GM19438 (cell line): ENCODE data around the gene TMEM94.

ENCODE experiments used
- ATAC-seq: cut with Tn5 transposase; IDR thresholded peaks from one replicate; pipeline ENCODE4 v1.9.1; 2021; ENCODE audit warnings: low read depth; ENCODE audit not compliant: unreplicated experiment

The TMEM94 gene

DNA sequence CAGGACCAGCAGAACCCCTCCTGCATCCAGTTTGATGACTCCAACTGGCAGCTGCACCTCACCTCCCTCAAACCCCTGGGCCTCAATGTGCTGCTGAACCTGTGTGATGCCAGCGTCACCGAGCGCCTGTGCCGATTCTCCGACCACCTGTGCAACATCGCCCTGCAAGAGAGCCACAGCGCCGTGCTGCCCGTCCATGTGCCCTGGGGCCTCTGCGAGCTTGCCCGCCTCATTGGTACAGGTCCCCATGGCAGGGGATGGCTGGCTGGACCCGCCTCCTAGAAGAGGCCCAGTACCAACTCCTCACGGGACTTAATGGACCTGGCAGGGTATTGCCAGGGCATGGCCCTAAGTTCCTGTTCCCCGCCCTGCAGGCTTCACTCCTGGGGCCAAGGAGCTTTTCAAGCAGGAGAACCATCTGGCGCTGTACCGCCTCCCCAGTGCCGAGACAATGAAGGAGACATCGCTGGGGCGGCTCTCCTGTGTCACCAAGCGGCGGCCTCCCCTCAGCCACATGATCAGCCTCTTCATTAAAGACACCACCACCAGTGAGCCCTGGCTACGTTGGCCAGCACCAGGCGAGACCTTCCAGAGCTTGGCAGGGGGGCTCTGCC lies 36.2 kb downstream of the TMEM94 start:
- no peak for ATAC-seq

GRCh38 chr17:75493476-75494129 lies 37.2 kb downstream of the TMEM94 start:
- ATAC-seq = no peak

DNA sequence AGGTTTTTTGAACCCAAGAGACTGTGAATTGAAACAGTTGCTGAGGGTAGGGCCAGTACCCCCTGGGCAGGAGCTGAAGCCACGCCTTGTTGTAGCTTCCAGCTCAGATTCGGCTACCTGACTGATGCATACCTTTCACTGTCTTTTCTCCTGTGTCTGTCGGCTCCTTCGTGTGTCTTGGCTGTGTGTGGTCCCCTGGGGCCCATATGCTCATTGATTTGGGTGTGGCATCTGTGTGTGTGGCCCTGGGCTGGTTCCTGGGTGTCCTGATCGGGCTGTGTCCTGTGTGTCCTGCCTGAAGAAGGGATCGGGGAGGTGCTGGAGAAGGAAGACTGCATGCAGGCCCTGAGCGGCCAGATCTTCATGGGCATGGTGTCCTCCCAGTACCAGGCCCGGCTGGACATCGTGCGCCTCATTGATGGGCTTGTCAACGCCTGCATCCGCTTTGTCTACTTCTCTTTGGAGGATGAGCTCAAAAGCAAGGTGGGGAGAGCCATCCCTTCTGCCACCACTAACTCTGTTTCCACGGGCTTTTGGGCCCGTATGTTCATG lies 38.0 kb downstream of the TMEM94 start:
- ATAC-seq = no peak

DNA sequence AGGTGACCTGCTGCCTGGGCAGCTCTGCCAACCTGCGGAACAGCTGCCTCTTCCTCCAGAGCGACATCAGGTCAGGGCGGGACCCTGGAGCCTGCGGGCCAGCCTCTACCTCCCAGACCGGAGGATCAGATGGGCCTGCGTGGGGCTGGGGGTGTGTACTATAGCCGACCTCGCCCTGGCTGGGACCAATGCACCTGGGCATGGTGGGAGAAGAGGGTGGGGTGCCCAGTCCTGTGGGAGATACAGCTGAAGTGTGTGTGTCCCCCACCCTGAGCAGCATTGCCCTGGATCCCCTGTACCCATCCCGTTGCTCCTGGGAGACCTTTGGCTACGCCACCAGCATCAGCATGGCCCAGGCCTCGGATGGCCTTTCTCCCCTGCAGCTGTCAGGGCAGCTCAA lies 39.6 kb downstream of the TMEM94 start:
- ATAC-seq = no peak

- no peak for ATAC-seq
Measured at GRCh38 chr17:75498039-75498725, 41.7 kb downstream of the TMEM94 start.

DNA sequence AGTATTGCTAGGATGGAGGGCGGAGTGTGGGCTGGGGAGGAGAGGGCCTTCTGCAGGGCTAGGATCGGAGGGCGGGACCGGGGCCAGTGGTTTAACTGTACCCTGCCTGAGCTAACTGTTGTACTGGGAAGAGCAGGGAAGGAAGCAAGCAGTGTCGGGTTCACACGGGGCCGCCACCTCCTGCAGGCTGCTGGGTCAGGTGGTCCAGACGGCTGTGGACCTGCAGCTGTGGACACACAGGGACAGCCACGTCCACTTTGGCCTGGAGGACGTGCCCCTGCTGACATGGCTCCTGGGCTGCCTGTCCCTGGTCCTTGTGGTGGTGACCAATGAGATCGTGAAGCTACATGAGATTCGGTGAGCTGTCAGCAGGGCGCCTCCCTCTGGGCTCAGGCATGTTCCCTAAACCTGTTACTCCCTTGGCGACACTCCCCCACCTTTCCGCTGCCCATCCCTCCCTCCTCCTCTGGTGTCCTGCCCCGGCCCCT lies 42.3 kb downstream of the TMEM94 start:
- no peak for ATAC-seq

DNA sequence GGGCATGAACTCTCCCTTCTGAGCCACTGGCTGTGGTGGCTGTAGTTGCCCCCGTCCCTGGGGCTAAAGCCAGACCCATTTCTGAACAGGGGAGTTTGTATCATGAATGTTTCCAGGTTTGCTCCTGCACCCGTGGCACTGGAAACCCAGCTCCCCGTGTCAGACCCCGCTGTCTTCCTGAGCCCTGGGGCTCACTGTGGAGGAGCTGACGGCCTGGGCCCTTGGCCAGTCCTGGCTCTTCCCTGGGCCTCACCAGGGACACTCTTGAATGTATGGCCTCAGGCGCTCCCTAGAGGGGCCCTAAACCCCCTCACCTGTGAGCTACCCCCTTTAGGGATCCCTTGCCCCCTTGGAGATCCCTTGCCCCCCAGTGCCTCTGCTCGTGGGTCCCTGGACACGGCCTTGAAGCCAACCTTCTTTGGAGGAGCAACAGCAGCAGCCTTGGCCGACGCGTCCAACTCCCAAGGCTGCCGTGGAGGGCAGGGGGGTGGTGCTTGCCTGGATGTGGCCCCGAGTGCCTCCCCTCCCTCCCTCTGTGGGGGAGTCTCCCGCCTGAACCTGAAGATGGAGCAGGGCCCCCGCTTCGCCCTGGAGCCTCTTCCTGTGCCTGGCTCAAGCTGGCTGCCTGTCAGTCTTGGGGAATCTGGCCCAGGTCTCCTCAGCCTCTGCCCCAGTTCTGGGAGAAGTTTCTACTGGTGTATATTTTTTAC lies 43.0 kb downstream of the TMEM94 start:
- no peak for ATAC-seq

- no peak for ATAC-seq
Measured at GRCh38 chr17:75500419-75501216, 44.2 kb downstream of the TMEM94 start.

GRCh38 chr17:75501378-75502071 lies 45.1 kb downstream of the TMEM94 start:
- no peak for ATAC-seq

DNA sequence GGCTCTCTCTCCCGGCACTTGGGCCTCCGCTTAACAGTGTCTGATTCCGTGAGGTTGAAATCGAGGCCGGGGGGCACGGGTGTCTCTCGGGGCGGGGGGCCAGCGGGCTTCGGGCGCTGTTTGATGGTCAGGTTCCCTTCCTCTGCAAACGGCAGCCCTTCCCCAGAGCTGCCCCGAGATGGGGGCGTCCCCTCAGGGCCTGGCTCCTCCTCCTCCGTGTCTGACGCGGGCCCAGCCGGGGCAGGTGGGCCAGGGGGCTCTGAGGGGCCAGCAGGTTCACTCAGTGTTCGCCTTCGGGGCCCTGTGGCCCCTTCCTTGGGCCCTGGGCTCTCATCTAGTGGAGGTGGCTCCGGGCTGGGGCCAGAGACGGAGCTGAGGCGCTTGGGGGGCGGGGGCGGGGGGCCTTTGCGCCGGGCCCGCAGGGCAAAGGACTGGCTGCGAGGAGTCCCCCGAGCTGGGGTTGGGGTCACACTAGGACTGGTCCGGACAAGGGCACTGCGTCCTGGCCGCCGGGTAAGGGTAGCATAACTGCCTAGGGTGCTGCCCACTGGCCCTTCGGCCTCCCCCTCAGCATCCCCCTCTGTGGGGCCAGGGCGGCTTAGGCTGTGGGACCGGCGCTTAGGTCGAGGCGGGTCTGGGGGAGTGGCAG lies 45.8 kb downstream of the TMEM94 start:
- ATAC-seq = no peak

DNA sequence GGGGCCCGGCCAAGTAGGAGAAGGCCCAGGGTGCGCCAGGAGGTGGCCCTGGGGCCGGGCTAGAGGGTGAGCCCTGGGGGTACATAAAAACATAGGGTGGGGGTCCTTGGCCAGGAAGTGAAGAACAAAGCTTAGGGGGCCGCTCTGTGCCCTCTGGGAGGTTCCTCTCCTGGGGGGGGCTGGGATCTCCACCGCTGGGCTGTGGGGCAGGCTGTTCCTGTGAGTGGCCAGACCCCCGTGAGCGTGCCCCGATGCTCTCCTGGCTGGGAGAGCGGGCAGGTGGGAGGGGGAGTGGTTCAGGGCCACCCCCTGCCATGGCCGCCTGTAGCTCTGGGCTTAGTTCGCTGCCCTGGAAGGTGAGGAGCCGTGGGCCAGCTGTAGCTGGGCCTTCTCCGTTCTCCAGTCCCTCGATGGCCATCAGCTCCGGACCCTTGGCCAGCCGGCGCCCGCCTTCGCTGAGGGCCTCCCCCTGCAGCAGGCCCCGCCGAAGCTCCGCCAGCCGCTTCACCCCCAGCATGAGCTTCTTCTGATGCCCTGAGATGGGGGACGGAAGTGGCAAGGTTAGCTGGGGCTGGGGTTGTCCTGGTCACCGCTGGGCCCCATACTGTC lies 46.4 kb downstream of the TMEM94 start:
- ATAC-seq = no peak

- ATAC-seq = no peak
Measured at GRCh38 chr17:75503337-75503950, 47.0 kb downstream of the TMEM94 start.

DNA sequence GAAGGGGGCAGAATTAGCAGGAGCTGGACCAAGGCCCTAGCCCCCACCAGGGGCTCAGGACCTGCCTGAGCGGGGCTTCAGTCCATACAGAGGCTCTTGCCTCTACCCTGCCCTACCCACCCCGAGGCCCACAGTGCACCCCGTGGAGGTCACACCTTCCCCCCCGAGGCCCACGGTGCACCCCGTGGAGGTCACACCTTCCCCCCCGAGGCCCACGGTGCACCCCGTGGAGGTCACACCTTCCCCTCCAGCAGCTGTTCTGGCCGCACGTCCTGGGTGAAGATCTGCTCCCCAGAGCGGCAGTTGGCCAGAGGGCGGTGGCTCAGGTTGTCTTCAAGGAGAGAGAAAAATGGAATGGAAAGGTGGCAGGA lies 47.5 kb downstream of the TMEM94 start:
- no peak for ATAC-seq

GRCh38 chr17:75504347-75505151 lies 48.1 kb downstream of the TMEM94 start:
- ATAC-seq = no peak

DNA sequence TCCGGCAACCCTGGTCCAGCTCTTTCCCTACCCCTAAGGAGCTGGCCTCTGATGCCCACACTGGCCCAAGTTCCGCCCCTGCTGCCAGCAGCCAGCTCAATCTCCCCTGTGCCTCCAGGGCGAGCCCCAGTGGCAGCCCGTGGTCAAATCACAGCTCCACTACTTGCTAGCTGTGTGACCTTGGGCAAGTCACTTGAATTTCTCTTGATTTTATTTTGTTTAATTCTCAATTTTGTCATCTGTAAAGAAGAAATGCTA lies 48.6 kb downstream of the TMEM94 start:
- ATAC-seq = no peak

- ATAC-seq = no peak
Measured at GRCh38 chr17:75505640-75506039, 49.2 kb downstream of the TMEM94 start.

DNA sequence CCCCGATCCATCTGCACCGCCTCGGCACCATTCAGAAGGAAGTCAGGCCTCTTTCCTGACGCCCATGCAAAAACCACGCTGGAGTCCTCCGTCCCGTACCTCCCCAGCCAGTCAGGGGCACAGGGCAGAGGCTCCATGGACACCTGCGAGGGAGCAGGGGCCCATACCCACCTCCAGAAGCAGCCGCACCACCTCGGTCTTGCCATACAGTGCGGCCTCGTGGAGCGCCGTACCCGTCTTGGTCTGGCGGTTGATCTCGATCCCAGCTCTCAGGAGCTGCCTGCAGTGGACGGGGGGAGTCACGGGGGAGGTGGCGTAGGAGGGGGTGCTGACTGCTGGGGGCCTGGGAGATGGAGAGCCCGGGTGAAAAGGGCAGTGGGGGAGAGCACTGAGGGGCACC lies 49.7 kb downstream of the TMEM94 start:
- no peak for ATAC-seq

- no peak for ATAC-seq
Measured at GRCh38 chr17:75506888-75507287, 50.5 kb downstream of the TMEM94 start.
